Germinal center (tissue), 1 donor: ENCODE results near the gene TMEM63A.

Experiments
- DNase-seq: peaks from one replicate; pipeline ENCODE4 v3.0.0; 2012; ENCODE audit warnings: mixed read lengths, low spot score

Gene TMEM63A

DNA sequence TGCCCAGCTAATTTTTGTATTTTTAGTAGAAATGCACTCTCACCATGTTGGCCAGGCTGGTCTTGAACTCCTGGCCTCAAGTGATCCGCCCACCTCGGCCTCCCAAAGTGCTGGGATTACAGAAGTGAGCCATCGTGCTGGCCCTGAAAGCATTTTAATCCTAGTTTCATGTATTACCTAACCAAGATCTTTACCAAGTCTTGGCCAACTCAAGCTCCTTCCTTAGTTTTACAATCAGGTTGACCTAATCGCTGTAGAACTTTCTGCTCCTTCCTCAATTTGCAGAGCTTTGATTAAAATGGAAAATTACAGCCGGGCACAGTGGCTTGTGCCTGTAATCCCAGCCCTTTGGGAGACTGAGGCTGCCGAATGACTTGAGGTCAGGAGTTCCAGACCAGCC, 3.2 kb upstream of the TMEM63A start:
- no peak for DNase-seq

DNA sequence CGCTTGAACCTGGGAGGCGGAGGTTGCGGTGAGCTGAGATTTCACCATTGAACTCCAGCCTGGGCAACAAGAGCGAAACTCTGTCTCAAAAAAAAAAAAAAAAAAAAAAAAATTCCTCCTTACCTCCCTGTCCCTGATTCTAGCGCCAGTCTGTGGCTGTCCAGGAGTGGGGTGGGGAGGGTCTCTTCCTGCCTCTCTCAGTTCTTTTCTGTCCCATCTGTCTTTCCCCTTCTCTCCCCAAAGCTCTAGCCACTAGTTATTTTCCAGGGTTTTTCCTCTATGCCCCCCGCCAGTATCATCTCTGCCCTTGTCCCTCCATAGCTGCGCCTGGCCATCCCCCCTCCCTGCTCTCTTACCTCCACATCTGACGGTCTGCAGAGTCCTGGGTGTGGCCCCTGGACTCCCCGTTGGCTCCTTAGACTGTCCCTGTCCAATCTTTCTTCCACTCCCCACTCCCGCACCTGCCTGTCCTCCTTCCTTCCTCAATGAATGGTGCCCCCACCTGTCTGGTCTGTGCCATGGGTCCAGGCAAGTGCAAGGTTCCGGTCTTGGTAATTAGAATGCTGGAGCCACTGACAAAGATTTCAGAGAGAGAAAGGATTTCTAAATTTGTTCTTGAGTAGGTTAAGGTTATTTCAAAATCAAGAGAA, 1.6 kb upstream of the TMEM63A start:
- no peak for DNase-seq

DNA sequence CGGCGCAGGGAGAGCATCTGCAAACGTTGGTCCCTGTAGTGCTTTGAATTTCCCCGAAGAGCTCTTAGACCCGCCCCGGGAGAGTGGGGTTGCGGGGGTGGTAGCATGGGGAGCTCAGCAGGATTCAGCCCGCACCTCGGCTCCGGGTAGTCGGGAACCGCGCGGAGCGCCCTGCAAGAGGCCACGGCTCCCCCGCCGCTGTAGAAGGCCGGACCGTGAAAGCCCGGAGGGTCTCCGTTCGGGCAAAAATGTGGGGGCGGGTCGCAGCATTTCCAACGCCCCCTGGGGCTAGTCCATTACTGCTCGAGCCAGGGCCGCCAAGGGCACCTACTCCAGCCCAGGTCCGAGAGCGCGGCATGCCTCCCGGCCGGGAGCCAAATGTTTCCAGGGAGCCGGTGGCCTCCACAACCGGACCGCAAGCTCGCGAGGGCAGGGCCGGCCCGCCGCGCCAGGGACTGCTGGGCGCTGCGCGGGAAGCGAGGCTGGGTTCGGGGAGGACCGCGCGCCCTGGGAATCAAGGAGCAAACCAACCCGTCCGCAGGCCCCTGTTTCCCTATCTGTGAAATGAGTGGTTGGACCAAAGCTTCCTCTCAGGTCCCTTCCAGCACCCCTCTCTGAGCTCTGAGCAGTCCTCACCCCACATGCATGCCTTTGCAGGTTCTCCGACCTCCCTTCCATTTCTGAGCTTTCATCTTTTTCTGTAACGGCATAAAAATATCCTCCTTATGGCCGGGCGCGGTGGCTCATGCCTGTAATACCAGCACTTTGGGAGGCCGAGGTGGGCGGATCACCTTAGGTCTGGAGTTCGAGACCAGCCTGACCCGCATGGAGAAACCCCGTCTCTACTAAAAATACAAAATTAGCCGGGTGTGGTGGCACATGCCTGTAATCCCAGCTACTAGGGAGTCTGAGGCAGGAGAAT, 775 bp upstream of the TMEM63A start:
- DNase-seq: no peak

DNA sequence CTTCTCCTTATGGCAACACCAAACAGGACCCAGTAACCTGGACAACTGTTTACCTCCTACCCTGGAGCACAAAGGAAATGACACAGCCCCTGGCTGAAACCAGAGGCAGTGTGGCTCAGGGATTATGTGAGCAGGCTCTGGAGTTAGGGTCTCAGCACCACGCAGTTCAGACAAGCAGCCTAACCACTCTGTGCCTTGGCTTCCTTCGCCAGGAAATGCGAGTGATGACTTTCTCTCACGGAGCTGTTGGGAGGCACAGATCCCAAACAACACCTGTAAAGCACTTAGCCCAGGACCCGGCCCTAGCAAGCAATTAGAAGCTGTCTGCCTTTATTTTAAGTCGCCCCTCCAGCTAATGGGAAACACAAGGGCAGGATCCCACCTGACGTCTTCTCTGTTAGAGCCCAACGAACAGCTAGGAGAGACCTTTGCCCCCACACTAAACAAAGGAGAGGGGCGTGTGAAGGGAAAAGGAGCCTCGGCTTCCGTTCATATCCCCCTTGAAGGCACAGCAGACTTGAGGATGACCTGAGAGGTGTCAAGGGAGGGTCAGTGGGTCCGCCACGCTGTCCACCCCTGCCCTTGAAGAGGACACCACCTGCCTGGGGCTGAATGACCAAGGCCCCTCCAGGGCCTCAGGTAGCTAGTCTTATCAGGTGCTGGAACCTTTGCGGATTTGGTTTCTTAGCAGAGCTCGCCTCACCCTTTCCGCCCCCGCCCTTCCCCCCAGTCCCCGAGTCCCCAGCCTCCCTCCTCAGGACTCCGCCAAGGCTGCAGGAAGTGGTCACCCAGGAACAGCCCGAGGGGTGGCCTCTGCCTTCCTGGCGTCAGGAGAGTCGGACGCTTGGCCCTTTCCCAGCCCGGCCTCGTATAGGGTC, 860 bp downstream of the TMEM63A start:
- peak; percentile 35 for DNase-seq

DNA sequence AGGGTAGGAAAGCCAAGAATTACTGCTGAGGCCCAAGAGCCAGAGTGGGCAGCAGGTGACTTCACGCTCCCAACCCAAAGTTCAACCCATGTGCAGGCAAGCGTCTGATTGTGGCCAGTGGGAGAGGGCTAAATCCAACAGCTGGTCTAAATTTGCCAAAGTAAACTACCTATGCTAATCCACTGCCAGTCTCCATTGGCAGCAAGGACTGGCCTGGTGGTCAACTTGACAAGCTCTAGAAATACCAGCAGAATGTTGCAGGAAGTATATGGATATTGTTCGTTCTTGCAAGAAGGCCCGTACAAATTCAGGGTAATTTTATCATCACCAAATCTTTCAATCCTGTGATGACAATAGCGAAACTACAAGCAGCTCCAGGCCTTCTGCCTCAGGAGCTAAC, 1.5 kb downstream of the TMEM63A start:
- no peak for DNase-seq

DNA sequence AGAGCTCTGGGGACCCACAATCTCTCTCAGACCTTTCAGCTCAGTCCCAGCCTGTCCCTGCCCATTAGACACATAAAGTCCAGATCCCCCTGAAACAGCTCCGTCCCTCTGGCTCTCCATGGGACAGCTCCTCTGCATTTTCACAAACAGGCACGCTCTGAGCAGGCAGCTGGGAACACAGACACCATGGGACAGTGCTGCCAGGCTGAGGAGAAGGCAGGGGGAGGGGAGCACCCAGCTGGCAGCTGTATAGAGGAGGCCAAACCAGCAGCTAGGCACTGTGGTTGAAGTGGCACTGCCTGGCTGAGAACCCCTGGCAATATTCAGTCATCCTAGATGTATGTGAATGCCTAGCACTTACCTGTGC, 2.0 kb downstream of the TMEM63A start:
- DNase-seq: no peak

DNA sequence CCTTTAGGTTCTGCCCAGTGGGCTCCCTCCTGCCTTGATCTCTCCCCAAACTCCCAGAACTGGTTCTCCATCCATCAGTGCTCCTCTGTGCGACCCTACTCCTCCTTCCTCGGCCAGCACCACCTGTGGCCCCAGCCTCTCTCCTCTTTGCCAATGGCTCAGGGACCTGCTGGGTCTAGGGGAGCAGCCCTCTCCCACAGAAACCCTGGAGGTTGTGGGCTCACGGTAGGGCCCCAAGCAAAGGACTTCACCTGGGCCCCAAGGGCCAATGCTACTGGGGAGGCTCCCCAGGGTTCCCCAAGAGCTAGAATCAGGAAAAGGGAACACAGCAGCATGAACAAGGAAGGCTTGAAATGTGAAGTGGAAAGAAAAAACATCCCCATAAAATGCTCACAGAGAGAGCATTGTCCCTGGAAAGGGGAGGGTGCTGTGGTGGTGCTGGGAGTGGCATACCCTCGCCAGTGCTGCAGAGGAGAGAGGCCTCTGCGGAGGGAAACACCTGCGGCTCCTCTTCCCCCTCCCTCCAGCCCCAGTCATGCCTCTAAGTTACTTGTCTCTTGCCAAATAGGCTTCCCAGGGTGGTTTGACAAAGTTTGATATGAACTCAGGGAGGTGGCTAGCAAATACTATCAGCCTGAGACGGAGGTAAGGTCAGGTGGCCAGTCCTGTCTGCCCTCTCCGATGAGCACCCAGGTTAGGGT, 2.5 kb downstream of the TMEM63A start:
- DNase-seq: no peak

DNA sequence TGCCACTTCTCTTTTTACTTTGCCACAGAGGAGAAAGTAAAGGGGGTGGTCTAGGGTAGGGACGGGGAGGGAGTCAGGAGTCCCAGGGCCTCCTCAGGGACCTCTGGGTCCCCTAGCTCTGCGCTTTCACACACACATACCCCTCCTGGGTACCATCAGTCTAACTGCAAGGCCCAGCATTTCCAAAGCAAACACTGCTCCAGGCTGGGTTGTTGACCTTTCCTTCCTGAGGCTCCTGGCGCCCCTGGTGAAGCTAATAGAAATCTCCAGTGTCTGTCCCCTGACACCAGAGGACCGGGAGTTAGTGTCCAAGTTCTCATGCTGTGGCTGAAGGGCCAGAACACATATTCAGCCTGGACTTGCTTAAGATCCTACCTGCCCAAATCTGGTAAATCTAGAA, 3.9 kb downstream of the TMEM63A start:
- no peak for DNase-seq

DNA sequence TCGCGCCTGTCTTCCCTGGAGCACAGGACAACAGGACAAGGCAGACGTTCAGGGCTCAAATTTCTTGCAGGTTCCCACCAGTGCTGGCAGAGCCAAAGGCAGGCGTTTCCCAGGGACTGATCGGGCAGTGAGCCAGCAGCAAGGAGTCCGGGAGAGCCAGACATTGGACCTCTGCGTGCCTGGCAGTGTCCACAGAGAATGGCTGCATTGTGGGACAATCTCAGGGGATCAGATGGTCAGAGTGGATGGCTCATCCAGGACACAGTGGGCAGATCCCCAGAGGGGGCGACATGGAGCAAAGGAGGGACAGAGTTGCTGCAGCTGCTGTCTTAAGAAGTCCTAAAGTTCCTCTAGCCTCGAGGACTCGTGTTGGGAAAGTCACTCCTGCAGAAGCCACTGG, 4.6 kb downstream of the TMEM63A start:
- no peak for DNase-seq

DNA sequence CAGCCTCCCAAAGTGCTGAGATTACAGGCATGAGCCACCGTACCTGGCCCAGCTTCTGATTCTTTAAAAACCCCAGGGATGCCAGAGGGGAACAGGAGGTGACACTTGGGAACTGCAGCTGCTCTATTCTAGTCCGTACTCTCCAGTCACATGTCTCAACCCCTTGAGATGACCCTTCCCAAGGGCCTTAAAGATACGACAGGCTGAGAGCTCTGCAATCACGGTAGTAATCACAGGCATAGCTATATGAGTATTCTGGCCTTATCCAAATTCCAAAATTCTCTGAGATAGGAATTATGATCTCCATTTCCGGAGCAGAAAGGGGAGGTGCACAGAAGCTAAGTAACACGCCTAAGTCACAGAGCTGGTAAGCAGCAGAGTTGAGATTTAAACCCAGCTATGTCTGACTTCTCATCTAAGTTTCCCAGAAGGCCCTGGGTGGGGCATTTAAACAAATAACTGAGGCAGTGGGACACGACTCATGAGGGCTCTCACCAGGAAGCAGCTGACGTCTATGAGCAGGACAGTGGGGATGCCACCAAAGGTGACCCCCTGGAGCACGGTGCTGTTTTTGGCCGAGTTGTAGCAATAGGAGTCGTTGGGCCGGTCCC, 5.2 kb downstream of the TMEM63A start:
- DNase-seq: no peak

DNA sequence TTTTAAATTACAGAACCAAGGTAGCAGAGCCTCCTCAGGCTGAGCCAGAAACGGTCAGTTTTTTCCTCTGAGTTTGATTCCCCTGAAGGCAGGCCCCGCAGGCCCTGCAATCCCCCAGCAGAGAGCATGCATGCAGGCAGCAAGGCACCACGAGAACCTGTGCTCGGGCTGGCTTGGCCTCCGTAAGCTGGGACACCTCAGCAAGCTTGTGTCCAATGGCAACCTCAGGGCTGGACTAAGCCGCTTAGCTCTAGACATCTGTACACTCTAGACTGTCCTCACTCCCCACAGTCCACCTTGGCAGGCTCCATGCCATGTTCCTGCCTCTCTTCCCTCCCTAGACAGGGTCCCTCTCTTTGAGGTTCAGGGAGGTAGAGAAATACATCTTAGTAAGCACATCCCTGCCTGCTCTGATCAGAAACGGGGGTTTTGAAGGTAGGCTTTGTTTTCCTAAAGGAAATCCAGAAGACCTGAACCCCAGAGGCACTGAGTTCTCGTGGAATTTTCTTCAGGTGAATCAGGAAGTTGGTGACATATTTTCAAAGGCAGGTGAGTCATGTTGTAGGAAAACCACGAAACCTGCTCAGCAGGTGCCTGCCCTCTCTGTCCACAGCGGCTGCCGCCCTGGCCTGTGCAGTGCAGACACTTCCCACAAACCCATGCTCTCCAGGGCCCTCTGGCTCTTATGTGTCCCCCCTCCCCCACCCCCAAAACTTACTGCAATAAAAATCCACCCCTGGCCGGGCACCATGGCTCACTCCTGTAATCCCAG, 7.0 kb downstream of the TMEM63A start:
- no peak for DNase-seq

DNA sequence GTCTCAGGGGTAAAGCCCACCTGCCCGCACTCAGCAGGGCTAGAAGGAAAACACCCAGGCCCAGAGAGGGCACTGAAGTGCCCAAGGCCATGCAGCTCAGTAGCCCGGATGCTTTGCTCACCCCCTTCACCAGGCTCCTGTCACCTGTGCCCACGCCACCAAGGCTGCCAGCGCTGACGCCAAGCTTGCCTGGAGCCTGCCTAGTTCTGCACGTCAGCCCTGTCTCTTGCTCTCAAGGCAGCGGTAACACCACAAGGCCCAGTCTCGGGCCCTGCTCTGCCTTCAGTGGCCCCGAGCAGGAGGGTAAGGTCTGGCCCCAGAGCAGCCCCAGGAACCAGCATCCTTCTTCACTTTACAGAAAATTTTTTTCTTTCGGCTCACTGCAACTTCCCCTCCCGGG, 7.7 kb downstream of the TMEM63A start:
- DNase-seq: no peak

DNA sequence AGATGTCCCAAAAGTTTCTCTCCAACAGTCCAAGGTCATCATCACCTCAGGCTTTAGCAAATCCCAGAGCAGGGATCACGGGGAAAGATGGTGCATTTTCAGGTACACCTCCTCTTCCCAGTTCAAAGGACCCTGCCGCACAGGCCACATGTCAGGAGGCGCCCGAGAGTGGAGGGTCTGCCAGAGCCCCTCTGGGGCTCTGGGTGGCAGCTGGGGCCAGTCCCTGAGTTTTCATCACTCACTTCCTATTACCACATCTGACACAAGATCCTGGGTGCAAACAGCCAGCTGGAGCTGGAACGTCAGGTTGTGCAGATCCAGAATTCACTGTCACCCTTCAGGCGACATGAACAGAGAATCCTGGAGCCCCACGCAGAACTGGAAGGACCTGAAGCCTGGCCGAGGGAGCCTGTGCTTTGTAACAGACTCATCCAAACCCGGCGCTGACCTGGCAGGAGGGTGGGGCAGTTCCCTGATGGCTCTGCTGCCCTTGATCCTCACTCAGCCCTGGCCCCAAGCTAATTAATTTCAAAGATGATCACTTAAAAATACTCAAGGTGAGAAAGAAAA, 8.8 kb downstream of the TMEM63A start:
- no peak for DNase-seq

DNA sequence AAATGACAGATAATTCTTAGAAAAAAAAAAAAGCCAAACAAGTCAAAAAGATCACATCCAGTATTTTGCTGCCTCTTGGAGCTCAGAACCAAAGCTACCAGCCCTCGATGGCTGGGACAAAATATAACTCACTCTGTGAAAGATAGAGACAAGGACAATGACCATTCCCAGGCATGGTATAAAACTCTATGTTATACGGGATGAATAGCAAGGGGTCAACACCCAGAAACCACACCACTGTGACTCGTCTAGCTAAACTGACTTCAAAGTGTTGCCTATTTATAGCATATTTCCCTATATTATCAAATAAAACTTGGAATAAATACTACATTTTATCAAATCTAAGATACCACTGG, 10.1 kb downstream of the TMEM63A start:
- no peak for DNase-seq

DNA sequence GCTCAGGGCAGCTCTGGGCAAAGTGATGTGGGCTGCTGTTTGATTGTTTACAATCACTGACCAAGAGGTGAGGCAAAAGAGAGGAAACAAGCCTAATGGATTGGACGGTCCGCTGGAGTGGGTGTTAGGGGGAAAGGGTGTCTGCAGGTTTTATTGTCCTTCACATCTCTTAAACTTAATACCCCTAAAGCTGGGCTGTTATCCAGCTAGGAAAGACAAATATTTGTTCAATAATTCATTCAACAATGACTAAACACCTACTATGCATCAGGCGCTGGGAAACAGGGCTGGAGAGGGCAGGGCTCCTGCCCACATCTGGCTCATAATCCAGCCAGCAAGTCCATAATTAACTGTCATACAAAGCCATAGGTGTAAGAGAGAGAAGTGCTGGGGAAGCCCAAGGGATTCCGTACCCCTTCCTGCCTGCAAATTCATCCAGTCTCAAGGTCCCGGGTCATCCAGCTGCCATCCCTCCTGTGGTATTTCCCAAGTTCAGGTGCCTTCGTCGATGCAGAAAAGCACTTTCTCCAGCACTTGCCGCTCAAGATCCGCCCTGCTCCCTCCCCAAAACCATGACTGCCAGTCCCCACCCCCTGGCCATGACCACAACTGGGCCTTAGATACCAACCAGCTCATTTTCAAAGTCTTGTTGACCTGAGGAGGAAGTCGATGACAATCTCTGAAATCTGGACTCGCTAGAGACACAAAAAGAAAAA, 10.7 kb downstream of the TMEM63A start:
- no peak for DNase-seq

DNA sequence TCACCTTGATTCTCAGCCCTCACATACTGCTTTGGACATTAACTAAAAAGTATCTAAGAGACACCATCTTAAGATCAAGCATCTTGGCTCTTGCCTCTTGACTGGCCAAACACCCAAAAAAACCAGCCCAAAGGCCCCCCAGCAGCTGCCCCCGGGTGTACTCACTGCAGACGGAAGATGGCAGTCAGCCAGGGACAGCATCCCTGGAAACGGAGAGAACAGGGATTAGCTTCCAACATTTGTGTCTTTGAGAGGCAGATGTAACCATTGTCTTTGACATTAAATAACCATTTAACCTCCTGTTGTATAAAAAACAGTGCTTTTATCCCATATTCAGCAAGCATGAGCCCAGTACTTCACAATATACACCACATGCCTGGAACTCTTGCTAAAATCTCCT, 11.3 kb downstream of the TMEM63A start:
- DNase-seq: no peak

DNA sequence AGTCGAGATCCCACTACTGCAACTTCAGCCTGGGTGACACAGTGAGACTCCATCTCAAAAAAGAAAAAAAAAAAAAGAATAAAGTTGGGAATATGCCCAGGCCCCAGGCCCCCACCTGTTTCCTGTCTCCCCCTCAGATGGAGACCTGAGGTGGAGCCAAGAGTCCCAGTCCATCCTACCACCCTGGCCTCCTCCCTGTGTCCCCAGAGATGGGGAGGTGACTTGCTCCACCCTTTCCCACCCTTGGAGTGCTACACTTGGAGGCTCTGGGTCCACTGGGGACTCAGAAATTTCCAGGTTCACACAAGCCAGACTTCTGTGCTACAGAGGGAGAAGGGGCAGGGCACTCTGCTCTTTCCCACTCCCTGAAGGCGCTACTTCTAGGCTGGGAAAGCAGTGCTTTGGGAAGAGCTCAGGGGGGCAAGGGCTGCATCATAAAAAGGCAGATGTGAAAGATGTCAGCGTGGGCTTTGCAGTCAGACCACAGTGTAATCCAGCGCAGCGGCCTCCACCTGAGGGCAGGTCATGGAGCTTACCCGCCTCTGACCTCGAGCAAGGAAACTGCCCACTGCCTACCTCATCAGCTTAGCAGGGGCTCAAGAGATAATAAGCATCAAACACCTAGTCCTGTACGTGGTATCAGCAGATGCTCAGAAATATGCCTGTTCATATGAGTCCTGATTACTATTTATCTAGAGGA, 13.4 kb downstream of the TMEM63A start:
- DNase-seq: no peak

DNA sequence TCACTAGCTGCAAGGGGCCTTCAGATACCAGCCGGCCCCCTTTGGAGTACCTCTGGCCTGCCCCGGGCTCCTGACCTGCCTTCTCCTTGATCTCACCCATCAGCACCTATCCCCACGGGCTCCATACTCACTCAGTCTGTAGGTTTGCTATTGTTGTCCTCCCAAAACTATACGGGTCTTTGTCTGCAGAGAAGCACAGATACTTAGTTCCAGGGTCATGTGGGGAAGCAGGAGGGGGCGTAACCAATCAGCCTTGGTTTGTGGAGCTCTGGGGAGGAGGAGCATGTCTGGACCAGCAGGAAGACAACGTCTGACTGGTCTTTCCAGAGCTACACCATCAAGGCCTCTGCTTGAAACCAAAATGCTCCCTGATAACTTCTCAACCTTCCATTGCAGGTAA, 15.2 kb downstream of the TMEM63A start:
- DNase-seq: no peak
